GM19463 (cell line): ENCODE results near the gene KIAA1958.

Experiments
- ATAC-seq: cut with Tn5 transposase; IDR thresholded peaks from one replicate; pipeline ENCODE4 v1.9.1; 2021; ENCODE audit warnings: mild to moderate bottlenecking, moderate library complexity; ENCODE audit not compliant: unreplicated experiment

Gene KIAA1958

DNA sequence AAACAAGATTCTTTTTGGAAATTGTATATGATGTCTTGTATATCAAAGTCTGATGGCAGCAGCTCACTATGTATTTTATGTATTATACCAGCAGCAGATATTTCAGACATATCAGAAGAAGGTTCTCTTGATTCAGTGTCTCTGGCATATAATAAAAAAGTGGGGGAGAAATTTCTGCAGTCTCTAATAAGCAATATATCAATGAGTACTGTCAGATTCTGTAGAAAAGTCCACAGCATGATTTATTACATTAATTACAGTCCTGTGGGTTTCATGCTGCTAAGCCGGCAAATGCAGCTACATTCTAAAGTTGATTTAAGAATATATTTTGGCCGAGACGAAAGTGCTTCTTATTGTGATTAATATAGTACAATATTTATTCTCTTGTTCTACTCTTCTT, 113.1 kb downstream of the KIAA1958 start:
- no peak for ATAC-seq

DNA sequence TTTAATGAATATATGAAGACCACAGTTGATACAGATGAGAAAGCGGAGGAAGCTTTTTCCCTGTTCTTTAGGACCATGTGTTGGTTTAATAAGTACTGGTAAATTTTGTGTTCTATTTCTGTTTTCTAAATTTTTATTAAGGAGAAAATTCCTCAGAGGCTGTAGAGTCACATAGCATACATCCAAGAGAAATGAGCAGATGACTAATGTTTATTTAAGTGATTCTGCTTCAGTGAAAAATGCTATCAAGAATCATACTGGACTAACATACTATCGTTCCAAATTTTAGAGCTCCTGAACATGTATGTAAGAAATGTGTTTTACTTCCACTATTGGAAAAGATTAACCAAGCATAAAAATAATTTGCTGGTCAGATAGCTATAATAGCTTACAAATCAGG, 115.0 kb downstream of the KIAA1958 start:
- ATAC-seq = no peak

DNA sequence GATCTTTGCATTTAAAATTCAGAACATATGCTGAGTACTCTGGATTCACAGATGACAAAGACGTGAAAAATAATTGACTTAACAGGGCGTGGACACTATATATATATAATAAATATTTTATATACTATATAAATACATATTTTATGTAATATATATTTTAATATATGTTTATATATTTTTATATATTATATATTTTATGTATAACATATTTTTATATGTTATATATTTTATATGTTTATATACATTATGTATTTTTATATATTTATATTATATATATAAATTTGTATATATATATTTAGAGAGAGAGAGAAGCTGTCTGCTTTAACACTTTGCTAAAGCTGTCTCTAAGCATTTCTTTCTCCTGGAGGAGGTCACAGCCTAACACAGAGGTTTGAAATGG, 118.2 kb downstream of the KIAA1958 start:
- no peak for ATAC-seq

DNA sequence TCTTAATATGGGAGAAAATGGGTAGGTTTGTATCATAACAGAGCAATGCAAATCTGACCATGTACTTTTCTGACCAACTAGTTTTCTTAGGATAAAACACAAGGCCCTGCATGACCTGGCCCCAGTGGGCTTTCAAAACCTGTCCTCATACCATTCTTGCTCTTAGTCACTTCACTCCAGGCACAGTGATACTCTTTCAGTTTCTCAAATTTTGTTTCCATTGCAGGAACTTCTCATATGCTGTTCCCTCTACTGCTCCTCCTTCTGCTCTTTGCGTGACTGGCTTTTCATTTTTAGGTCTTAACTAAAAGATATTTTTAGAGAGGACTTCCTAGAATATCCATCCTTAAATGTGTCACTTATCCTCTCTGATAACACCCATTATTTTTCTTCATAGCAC, 118.9 kb downstream of the KIAA1958 start:
- peak; percentile 96 for ATAC-seq

DNA sequence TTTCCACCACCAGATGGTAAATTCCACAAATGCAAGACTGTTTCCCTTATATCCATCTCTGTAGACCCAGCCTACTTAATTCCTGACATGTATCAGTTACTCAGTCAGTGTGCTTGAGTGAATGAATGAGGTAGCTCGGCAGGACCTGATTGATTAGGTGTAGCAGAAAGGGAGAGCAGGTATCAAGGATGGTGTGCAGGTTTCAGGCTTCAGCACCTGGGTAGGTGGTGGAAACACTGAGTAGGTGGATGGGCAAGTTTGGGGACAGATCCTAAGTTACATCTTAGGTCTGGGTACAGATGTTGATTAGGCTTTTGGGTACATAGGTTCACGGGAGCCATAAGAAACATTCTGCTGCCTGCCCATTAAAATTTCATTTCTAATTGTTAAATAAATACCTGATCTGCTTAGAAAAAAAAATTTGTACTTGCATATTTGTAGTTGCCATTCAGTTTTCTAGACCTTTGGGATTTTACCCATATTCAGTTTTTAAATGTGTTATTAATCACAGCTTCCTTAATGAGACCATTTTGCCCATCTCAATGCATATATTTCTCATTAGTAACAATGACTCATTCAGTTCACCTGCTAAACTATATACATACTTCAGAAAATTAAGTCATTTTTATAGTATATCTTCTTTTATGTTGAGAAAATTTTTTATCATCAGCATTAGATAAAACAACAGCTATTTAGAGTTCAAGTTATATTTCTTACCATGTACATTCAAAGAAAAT, 119.5 kb downstream of the KIAA1958 start:
- ATAC-seq = peak; percentile 20

DNA sequence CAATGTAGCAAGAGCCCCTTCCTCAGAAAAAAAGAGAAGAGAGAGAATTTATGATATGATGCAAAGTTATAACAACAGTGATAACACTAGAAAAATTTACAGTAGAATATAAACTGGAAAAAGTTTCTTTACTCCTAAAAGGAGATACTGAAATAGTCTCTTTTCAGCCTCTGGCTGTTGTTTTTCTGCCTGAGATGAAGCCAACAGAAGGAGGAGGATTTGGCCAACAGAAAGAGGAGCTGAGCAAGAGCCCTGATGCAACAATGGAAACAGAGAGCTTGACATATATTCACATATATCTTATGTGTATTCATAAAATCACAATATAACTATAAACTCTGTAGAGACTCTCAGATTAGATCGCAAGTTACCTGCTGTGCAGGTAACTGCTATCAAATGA, 122.2 kb downstream of the KIAA1958 start:
- no peak for ATAC-seq

DNA sequence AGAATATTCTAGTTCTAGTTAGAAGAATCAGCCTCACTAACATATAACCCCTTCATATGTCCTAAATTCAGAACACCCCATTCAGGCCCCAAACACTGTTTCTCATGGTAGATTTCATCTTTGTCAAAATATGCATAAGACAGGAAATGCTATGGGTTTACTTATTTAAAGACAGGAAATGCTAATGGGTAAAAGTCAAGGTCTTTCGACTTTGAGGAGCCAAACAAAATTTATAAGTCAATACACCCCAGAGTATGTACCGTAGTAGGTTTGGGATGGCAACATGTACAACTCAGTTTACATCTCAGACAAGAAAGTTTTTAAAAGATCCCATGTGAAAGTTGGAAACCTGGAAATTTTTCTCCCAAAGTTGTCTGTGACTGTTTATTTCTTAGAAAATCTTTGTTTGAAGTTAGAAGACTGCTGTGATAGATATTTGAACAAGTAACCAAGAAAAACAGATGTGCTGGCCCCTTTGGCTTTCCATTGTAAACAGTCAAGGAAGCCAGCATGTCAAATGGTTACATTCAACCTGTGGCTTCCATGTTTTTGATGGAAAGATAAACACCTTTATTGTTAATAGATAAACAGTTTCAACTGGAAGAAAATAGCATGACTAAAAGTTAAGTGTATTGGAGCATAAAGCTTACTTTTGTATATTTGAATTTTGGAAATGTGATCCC, 129.1 kb downstream of the KIAA1958 start:
- no peak for ATAC-seq

DNA sequence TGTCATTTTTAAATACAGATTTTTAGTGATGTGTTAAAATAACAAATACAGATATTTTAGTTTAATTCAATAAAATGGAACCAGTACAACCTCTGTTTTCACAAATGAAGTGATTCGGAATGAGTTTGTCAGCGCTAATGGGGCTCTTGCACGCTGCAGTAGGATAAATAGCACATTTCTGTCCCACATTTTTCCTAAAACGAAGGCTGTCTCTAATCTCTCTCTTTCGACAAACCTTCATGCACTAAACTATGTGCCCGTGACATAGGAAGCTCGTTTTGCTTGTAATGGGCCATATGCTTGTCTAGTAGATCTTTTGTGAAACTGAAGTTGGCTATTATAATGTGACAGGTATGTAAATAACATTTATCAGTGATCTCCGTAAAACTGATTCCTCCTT, 130.7 kb downstream of the KIAA1958 start:
- ATAC-seq = no peak

DNA sequence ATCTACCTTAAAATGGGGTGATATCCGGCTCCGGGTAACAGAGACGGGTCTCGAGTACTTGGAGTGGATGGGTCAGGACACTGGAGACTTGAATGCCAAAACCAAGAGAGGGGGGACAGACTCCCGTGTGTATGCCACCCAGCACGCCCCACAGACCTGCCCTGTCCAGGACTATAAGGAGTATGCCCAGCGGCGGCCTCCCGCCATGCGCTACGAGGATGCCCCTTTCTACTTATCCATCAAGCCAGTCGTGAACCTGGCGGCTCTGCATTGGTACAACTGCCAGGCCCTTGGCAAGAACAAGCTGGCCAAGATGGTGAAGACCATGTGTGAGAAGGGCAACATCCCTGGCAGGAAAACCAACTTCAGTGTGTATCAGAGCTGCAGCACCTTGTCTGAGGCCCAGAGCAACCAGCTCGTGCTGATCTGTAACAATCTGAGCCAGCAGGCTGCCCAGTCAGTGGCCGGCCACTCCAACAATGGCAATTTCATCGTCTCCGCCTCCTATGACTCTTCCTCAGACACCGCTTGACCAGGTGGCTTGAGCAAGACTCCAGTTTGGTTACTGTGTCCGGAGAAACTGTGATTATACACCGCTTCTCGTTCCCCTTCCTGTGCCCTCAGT, 131.9 kb downstream of the KIAA1958 start:
- no peak for ATAC-seq

DNA sequence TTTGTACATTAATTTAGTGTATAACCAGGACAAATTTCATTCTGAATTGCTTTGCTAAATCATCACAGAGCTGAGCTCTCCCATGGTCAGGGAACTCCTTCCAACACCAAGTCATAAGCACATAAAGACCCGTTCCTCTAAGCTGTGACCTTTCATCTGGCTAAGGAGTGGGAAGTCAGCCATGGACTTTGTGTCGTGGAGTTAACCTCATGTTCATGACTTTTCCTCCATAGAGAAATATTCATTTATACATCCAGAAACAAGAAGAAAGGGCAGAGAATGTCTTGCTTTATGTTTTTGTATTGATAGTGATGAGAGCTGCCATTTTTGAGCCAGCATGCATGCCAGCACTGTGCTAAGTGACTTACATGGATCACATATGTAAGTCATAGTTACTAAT, 133.8 kb downstream of the KIAA1958 start:
- no peak for ATAC-seq

DNA sequence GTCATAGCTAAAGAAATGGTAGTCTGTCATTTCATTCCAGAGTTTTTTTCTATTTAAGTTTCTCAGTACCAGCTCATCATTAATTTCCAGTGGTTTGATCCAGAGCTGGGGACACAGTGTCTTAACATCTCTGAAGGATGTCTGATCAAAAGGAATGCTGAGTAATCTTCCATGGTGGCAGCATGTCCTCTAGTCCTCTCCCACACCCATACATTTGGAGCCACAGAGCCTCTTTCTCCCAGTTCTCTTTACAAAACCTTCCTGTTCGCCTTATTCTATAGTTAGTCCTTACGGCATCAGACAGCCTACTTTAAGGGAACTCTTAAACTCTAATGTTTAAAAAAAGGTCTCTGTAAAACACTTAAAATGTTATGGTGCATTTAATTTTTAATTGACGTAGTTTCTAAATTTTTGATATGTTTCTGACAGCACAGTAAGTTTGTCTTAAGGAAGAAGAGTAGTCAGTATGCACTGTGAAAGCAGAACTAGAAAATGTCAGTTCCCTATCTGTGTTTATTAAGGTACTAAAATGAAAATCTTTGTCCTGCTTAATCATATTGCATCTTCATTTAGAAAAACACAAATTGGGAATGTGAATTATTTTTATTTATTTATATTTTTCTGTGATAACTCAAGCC, 134.5 kb downstream of the KIAA1958 start:
- no peak for ATAC-seq

DNA sequence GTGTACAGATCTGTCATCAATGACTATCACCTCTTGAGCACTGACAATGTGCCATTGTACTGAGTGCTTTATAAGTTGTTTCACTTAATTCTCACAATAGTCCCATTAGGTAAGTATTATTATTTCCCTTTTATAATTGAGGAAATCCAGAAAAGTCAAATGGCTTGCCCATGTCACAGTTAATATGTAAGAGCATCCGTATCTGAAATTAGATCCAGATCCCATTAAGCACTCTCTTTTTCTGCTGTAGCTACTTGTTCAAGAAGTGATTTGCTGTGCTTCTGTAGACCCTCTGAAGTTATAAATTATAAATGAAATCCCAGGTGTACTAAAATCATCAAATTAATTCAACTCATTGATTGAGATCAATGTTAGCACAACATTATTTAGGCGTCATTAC, 136.6 kb downstream of the KIAA1958 start:
- ATAC-seq = no peak

DNA sequence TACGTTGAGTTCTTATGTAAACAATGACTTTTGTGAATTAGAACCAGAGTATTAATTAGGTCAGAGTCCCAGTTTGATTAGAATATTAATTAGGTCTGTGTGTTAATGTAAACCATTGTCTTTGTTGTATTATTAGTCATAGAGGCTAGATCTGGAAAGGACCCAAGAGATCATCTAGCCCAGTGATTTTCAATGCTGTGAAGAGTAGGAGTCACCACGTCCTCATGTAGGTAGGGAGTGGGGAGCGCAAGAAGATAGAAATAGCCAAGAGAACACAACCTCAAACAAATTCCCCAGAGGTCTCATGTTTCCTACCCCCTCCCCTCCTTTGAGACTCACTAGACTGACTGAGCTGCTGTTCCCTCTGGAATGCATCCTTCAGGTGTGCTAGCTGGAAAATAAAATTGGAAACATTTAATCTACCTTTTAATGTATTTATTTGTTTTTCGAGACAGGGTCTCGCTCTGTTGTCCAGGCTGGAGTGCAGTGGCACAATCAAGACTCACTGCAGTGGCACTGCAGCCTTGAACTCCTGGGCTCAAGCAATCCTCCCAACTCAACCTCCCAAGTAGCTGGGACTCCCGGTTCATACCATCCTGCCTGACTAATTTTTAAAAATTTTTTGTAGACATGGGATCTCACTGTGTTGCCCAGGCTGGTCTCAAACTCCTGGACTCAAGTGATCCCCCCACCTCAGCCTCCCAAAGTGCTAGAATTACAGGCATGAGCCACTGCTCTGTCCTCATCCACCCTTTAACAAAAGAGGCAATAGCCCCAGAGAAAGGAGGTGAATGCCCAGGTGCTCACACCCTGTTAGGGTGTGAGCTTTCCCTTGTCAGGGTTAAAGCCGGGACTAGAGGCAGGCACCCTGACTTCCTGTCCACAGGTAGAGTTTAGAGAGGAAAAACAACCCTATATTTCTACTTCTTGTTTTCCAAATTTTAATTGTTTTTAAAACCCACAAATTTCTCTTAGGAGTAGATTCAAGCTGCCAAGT, 138.4 kb downstream of the KIAA1958 start:
- ATAC-seq = no peak

DNA sequence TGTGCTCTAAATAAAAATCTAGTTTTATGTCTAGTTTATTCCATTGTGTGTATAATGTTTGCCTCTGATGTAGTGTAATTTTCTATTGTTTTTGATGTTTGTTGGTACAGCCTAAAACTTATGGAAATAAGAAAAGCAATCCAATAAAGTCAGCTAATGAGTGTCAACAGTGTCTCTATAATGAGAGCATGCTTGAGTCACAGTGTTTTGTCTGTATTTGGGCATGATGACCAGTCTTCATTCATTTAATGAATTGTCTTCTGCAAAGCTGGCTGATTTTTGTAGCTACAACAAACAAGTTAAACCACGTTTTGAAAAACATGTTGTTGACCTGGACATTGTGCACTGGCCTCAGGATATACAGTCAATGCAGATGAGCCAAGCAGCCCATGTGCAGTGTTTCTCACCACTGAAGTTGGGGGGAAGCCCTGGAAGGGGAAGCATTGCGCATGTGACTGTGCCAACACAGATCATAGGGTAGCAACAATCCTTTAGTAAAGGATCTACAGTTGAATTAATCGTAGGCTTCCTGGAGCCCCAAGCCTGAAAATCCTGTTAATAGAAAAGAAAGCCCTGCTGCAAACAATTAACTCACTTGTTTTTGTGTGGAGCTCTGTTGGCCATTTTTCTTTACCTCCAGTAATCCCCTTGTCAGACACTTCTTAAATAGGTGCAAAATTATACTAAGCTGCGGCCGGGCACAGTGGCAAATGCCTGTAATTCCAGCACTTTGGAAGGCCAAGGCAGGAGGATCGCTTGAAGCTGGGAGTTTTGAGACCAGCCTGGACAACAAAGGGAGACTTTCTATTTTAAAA, 143.3 kb downstream of the KIAA1958 start:
- no peak for ATAC-seq

DNA sequence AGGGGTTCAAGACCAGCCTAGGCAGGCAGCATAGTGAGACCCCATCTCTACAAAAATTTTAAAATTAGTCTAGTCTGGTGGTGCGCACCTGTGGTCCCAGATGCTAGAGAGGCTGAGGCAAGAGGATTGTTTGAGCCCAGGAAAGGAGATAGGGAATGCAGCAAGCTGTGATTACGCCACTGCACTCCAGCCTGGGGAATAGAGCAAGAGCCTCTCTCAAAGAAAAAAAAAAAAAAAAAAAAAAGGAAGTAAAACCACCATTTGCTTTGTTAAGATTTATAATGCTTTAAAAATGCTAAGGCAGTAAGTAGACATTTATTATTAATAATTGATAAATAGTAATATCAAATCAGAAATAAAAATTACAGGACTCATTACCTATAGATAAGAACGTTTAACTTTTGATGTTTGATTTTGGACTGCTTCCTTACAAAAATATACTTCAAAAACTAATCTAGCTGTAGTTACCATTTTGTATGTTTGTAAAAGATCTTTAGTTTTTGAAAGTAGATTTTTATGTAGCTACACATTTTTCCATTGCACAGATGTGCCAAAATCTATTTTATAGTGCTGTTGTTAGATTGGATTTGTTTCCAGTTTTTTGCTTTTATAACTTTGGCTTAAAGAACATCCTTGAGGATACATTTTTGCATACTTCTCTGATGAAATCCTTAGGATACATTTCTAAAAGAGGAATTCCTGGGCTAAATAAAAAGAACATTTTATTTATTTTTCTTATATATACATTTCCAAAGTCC, 144.9 kb downstream of the KIAA1958 start:
- ATAC-seq = no peak

DNA sequence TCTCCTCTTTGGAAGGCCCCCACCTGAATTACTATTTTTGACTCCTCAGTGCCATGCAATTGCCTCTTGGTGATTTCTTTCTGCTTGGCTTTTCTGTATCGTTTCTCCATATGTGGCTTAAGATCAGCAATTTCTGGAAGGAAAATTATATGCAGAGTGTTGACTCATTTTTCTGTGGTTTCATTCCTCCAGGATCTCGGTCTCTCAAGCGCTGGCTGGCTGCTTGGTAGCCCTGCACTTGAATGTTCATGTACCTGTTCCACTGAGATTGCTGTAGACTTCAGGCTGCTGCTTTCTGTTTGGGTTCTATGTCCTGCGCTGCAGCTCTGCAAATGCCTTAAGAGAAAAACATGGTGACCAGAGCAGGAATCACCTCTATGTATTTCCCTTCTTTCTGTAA, 153.7 kb downstream of the KIAA1958 start:
- no peak for ATAC-seq

DNA sequence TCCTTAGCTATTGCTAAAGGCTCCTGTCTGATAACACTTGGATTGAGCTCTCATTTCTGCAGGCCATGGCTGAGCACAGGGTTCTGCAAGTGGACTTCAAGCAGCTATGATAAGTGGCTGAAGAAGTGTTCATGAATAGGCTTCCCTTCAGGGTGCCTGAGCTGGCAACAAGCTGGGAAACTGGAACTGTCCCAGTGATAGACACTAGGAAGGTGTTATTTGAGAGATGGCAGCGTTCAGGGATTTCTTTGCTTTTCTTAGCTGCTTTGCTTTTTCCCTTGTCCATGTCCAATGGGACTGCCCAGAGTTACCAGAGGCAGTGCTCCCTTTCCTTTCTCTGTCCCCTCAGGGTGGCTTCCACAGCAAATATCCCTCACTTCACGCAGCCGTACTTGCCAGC, 155.5 kb downstream of the KIAA1958 start:
- ATAC-seq = no peak

DNA sequence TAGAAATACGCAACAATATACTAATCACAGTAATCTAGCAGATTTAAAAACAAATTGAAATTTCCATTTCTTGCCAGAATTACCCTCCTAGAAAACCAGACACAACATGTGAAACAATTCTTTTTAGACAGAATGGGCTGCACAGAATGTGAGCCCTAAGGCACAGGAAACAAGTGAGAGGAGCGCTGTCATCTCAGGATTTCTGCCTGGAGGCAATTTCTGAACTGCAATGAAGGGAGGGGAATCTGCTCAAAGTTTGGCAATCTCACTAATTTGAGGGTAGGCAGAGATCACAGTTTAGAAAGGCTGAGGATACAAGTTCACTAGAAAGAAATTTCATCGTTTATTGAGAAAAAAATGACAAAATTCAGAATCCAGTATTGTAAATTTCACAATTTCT, 161.0 kb downstream of the KIAA1958 start:
- no peak for ATAC-seq

DNA sequence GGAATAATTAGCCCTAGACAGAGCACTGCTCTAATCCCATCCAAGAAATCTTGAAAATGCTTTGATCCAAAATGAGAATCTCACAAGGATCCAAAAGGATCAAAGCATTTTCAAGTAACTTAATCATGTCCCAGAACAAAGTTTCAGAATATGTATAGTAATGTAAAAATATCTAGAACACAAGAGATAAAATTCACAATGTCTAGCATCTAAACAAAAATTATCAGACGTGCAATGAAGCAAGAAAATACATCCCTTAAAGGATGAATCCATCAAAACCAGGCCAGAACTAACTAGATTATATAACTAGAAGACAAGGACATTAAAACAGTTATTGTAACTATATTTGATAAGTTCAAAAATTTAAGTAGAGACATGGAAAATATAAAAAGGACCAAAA, 162.0 kb downstream of the KIAA1958 start:
- ATAC-seq = no peak
